ENCODE results near the gene LEMD2.

GRCh38 chr6:33774774-33775173, 14.2 kb downstream of the LEMD2 start:
- no peak for TF ChIP-seq POLR2AphosphoS5 (IDR thresholded peaks at IDR 0.05)
- TF ChIP-seq, protein P1, sequence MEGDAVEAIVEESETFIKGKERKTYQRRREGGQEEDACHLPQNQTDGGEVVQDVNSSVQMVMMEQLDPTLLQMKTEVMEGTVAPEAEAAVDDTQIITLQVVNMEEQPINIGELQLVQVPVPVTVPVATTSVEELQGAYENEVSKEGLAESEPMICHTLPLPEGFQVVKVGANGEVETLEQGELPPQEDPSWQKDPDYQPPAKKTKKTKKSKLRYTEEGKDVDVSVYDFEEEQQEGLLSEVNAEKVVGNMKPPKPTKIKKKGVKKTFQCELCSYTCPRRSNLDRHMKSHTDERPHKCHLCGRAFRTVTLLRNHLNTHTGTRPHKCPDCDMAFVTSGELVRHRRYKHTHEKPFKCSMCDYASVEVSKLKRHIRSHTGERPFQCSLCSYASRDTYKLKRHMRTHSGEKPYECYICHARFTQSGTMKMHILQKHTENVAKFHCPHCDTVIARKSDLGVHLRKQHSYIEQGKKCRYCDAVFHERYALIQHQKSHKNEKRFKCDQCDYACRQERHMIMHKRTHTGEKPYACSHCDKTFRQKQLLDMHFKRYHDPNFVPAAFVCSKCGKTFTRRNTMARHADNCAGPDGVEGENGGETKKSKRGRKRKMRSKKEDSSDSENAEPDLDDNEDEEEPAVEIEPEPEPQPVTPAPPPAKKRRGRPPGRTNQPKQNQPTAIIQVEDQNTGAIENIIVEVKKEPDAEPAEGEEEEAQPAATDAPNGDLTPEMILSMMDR (IDR thresholded peaks at IDR 0.05): no peak
- TF ChIP-seq POLR2A (IDR thresholded peaks at IDR 0.05): no peak
